ENCODE data around the gene TMEM92.

TMEM92 gene

GRCh38 chr17:50264263-50265113 lies 9.8 kb upstream of the TMEM92 start:
- TF ChIP-seq SPI1 (IDR thresholded peaks at IDR 0.05; ENCODE audit: borderline replicate concordance, low read depth) (no peak), REST (IDR thresholded peaks at IDR 0.05; ENCODE audit: insufficient replicate concordance, low read depth) (no peak), GABPA (IDR thresholded peaks at IDR 0.05; ENCODE audit: low read depth) (no peak), CTCF (IDR thresholded peaks at IDR 0.05; ENCODE audit: insufficient read depth, low read length) (no peak), POLR2AphosphoS5 (IDR thresholded peaks at IDR 0.05; ENCODE audit: low read depth) (no peak)
- Histone ChIP-seq H3K27me3 (ENCODE audit: insufficient read depth, poor library complexity, severe bottlenecking) (no peaks in the 10 kb centered on the region), H3K4me3 (replicated peaks; ENCODE audit: insufficient read depth, low read length) (no peak overlapping the region), H3K27ac (replicated peaks) (no peak overlapping the region)
- DNase-seq (ENCODE audit: low read depth in 1 of 2, low spot score in 1 of 2): no peak

GRCh38 chr17:50265212-50265611 lies 9.1 kb upstream of the TMEM92 start:
- no peak for TF ChIP-seq REST (IDR thresholded peaks at IDR 0.05; ENCODE audit: insufficient replicate concordance, low read depth)
- TF ChIP-seq CTCF (IDR thresholded peaks at IDR 0.05; ENCODE audit: insufficient read depth, low read length): no peak
- TF ChIP-seq GABPA (IDR thresholded peaks at IDR 0.05; ENCODE audit: low read depth): no peak
- TF ChIP-seq SPI1 (IDR thresholded peaks at IDR 0.05; ENCODE audit: borderline replicate concordance, low read depth): no peak
- TF ChIP-seq POLR2AphosphoS5 (IDR thresholded peaks at IDR 0.05; ENCODE audit: low read depth): no peak
- Histone ChIP-seq H3K27me3 (ENCODE audit: insufficient read depth, poor library complexity, severe bottlenecking) (no peaks in the 10 kb centered on the region), H3K4me3 (replicated peaks; ENCODE audit: insufficient read depth, low read length) (no peak overlapping the region), H3K27ac (replicated peaks) (no peak overlapping the region)
- no peak for DNase-seq (ENCODE audit: low read depth in 1 of 2, low spot score in 1 of 2)

GRCh38 chr17:50265690-50266315 lies 8.5 kb upstream of the TMEM92 start:
- DNase-seq (ENCODE audit: low read depth in 1 of 2, low spot score in 1 of 2): no peak
- Histone ChIP-seq H3K4me3 (replicated peaks; ENCODE audit: insufficient read depth, low read length) (no peak overlapping the region), H3K27me3 (ENCODE audit: insufficient read depth, poor library complexity, severe bottlenecking) (no peaks in the 10 kb centered on the region), H3K27ac (replicated peaks) (no peak overlapping the region)
- TF ChIP-seq CTCF (IDR thresholded peaks at IDR 0.05; ENCODE audit: insufficient read depth, low read length): no peak
- no peak for TF ChIP-seq REST (IDR thresholded peaks at IDR 0.05; ENCODE audit: insufficient replicate concordance, low read depth)
- TF ChIP-seq SPI1 (IDR thresholded peaks at IDR 0.05; ENCODE audit: borderline replicate concordance, low read depth): no peak
- no peak for TF ChIP-seq POLR2AphosphoS5 (IDR thresholded peaks at IDR 0.05; ENCODE audit: low read depth)
